GM12801 (cell line): Measurements from ENCODE around the gene WDPCP.

ENCODE experiments used
- CTCF ChIP-seq: IDR thresholded peaks from one replicate; pipeline ENCODE4 v1.5.1; 2011; ENCODE audit warnings: control low read depth; ENCODE audit not compliant: insufficient read length; ENCODE audit errors: extremely low read depth

WDPCP gene

GRCh38 chr2:63588385-63589147, at the start of gene WDPCP, which contains the start of gene MDH1:
WDPCP (minus strand) TSS chr2:63588477; CDS start chr2:63588271, 206 bp downstream.
MDH1 (plus strand) TSS chr2:63588963; CDS start chr2:63589044, 81 bp downstream.
- TF ChIP-seq CTCF = no peak

- no peak for TF ChIP-seq CTCF
Observed at GRCh38 chr2:63632382-63632781, 44.1 kb upstream of the WDPCP start.

GRCh38 chr2:63631501-63631900, 43.2 kb upstream of the WDPCP start:
- no peak for TF ChIP-seq CTCF

GRCh38 chr2:63628403-63628942, 40.2 kb upstream of the WDPCP start:
- TF ChIP-seq CTCF = no peak

DNA sequence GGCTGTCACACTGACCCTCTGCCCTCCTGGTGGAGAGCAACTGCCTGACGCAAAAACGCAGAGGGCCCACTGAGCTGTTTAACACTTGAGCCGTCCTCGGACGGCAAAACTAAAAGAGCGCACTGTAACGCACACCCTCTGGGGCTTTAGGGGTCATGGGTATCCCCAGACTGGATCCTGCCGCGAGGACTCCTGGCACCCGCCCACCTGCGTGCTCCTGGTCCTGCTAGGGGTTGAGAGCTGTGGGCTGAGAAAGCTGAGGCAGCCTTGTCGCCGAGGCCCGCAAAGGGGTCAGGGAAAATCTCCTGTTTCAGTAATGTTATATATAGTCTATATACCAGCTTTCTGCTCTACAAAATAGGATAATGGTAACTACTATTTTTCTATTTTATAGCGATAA, 39.6 kb upstream of the WDPCP start:
- TF ChIP-seq CTCF = no peak

DNA sequence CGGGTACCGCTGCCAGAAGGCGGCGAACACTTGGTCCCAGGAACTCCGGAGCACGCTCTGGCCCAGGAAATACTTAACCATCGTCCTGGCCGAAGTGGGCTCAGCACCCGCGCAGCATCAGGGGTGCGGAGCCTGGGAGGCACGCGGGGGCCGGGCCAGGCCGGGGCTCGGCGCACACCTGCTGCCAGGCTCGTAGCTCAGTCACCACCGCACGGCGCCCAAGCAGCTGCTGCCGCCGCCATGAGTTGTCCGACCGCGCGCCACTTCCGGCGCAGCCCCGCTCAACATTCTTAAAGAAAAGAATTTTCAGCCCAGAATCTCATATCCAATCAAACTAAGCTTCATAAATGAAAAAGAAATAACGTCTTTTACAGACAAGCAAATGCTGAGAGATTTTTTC, 34.5 kb upstream of the WDPCP start:
- TF ChIP-seq CTCF = no peak

- no peak for TF ChIP-seq CTCF
Observed at GRCh38 chr2:63619328-63619727, 31.1 kb upstream of the WDPCP start.
